ENCODE data around the gene TMEM258.

The TMEM258 gene

DNA sequence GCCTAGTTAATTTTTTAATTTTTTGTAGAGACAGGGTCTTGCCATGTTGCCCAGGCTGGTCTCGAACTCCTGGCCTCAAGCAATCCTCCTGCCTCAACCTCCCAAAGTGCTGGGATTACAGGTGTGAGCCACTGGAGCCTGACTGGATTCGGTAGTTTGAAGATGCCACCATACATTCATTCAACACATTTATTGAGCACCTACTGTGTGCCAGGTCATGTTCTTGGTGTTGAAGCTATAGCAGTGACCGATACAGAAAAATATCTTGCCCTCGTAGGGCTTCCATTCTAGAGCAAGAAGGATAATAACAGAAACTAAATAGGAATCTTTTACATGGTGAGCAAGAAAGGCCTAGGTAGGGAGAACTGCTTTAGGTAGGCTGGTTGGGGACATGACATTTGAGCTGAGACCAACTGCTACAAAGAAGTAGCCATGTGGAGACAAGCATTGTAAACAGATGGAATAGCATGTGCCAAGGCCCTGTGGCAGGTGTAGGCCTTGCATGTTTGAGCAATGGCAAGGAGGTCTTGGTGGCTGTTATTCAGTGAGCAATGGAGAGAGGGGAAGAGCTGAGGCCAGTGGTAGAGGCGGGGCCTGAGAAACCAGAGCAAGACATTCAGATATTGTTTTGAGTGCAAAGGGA lies 41.6 kb downstream of the TMEM258 start (continued):
- TF ChIP-seq ESRRG (CRISPR knock-in tag; IDR thresholded peaks at IDR 0.05) (no peak), CSDC2 (CRISPR knock-in tag; IDR thresholded peaks at IDR 0.05) (no peak), PPARA (CRISPR knock-in tag; IDR thresholded peaks at IDR 0.05; ENCODE audit: borderline replicate concordance) (no peak), ZFP30 (CRISPR knock-in tag; IDR thresholded peaks at IDR 0.05) (no peak), ISL1 (CRISPR knock-in tag; IDR thresholded peaks at IDR 0.05) (no peak)

GRCh38 chr11:61749591-61750217 lies 42.7 kb downstream of the TMEM258 start:
- TF ChIP-seq TOX (CRISPR knock-in tag; IDR thresholded peaks at IDR 0.05; ENCODE audit: borderline replicate concordance) (no peak), ARNTL (CRISPR knock-in tag; IDR thresholded peaks at IDR 0.05; ENCODE audit: borderline replicate concordance, low read depth) (no peak), ZNF565 (CRISPR knock-in tag; conservative IDR thresholded peaks at IDR 0.05; ENCODE audit: low read depth) (no peak), PPARA (CRISPR knock-in tag; IDR thresholded peaks at IDR 0.05; ENCODE audit: borderline replicate concordance) (no peak), ZC3H10 (CRISPR knock-in tag; IDR thresholded peaks at IDR 0.05) (no peak), PATZ1 (CRISPR knock-in tag; IDR thresholded peaks at IDR 0.05; ENCODE audit: borderline replicate concordance) (no peak), OSR1 (CRISPR knock-in tag; IDR thresholded peaks at IDR 0.05) (no peak), CREB5 (CRISPR knock-in tag; IDR thresholded peaks at IDR 0.05; ENCODE audit: low read depth) (no peak), RARB (CRISPR knock-in tag; IDR thresholded peaks at IDR 0.05) (no peak), ZNF8 (CRISPR knock-in tag; IDR thresholded peaks at IDR 0.05) (no peak), ESRRG (CRISPR knock-in tag; IDR thresholded peaks at IDR 0.05) (no peak), SNAI2 (CRISPR knock-in tag; IDR thresholded peaks at IDR 0.05) (no peak), ZFP3 (CRISPR knock-in tag; IDR thresholded peaks at IDR 0.05) (no peak), BACH2 (CRISPR knock-in tag; IDR thresholded peaks at IDR 0.05; ENCODE audit: borderline replicate concordance) (no peak)
- TF ChIP-seq, protein P1, sequence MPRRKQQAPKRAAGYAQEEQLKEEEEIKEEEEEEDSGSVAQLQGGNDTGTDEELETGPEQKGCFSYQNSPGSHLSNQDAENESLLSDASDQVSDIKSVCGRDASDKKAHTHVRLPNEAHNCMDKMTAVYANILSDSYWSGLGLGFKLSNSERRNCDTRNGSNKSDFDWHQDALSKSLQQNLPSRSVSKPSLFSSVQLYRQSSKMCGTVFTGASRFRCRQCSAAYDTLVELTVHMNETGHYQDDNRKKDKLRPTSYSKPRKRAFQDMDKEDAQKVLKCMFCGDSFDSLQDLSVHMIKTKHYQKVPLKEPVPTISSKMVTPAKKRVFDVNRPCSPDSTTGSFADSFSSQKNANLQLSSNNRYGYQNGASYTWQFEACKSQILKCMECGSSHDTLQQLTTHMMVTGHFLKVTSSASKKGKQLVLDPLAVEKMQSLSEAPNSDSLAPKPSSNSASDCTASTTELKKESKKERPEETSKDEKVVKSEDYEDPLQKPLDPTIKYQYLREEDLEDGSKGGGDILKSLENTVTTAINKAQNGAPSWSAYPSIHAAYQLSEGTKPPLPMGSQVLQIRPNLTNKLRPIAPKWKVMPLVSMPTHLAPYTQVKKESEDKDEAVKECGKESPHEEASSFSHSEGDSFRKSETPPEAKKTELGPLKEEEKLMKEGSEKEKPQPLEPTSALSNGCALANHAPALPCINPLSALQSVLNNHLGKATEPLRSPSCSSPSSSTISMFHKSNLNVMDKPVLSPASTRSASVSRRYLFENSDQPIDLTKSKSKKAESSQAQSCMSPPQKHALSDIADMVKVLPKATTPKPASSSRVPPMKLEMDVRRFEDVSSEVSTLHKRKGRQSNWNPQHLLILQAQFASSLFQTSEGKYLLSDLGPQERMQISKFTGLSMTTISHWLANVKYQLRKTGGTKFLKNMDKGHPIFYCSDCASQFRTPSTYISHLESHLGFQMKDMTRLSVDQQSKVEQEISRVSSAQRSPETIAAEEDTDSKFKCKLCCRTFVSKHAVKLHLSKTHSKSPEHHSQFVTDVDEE (CRISPR knock-in tag; IDR thresholded peaks at IDR 0.05) = no peak
- ATAC-seq = no peak

DNA sequence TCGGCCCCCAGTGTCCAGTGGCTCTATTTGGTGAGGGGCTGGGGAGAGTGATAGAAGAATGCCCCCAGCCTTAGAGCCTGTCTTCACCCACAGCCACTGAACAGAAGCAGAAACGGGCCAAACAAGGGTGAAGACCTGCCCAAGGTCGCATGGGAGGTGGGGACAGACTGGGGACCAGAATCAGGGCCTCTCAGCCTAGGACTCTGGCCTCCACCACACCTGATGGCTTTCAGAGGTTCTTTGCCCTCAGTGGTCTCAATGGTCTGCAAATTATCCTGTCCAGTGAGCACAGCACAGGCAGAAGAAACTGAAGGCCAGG lies 44.5 kb downstream of the TMEM258 start:
- no peak for TF ChIP-seq ZFP30 (CRISPR knock-in tag; IDR thresholded peaks at IDR 0.05)
- no peak for TF ChIP-seq BACH2 (CRISPR knock-in tag; IDR thresholded peaks at IDR 0.05; ENCODE audit: borderline replicate concordance)
- no peak for TF ChIP-seq SNAI2 (CRISPR knock-in tag; IDR thresholded peaks at IDR 0.05)
- no peak for TF ChIP-seq ZFP3 (CRISPR knock-in tag; IDR thresholded peaks at IDR 0.05)
- TF ChIP-seq ARNTL (CRISPR knock-in tag; IDR thresholded peaks at IDR 0.05; ENCODE audit: borderline replicate concordance, low read depth) = no peak
- TF ChIP-seq TCF4 (CRISPR knock-in tag; IDR thresholded peaks at IDR 0.05; ENCODE audit: borderline replicate concordance) = no peak
- TF ChIP-seq POU6F1 (CRISPR knock-in tag; IDR thresholded peaks at IDR 0.05; ENCODE audit: borderline replicate concordance, low read depth) = no peak
- TF ChIP-seq RARB (CRISPR knock-in tag; IDR thresholded peaks at IDR 0.05) = no peak
- TF ChIP-seq CREB5 (CRISPR knock-in tag; IDR thresholded peaks at IDR 0.05; ENCODE audit: low read depth) = no peak
- no peak for TF ChIP-seq TOX (CRISPR knock-in tag; IDR thresholded peaks at IDR 0.05; ENCODE audit: borderline replicate concordance)
- no peak for TF ChIP-seq GLIS3 (CRISPR knock-in tag; IDR thresholded peaks at IDR 0.05)
- no peak for TF ChIP-seq PATZ1 (CRISPR knock-in tag; IDR thresholded peaks at IDR 0.05; ENCODE audit: borderline replicate concordance)
- ATAC-seq = peak; percentile 2; the same call in 2 of the 3 replicates
